Non-pigmented ciliary epithelial cell (primary cell): Measurements from ENCODE around the gene MALSU1.

Experiments
- DNase-seq: peaks from one replicate; pipeline ENCODE4 v3.0.0-alpha.2; 2010; ENCODE audit warnings: low read depth

The MALSU1 gene

GRCh38 chr7:23335621-23336020 is 36.5 kb downstream of the MALSU1 start:
- DNase-seq = no peak

- no peak for DNase-seq
Observed at GRCh38 chr7:23336086-23336485, 36.9 kb downstream of the MALSU1 start.

DNA sequence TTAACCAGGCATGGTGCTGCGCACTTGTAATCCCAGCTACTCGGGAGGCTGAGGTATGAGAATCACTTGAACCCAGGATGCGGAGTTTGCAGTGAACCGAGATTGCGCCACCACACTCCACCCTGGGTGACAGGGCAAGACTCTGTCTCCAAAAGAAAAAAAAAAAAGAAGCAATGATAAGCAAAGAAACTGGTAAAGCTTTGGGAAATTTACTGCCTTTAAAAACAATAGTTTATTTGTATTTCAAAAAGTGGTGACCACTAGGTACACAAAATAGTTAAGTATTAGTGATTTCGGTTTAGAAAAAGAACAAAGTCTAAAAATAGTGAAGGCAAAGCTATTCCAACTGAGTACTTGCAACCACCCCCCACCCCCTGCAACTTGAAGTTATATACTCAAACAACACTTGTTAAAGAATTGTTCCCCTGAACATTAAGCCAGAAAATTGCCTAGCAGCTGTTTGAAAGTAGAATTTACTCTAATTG is 37.7 kb downstream of the MALSU1 start:
- DNase-seq = no peak

- no peak for DNase-seq
Observed at GRCh38 chr7:23337374-23337773, 38.2 kb downstream of the MALSU1 start.

- DNase-seq = no peak
Observed at GRCh38 chr7:23338439-23338838, 39.3 kb downstream of the MALSU1 start.

- no peak for DNase-seq
Observed at GRCh38 chr7:23338863-23339262, 39.7 kb downstream of the MALSU1 start.

DNA sequence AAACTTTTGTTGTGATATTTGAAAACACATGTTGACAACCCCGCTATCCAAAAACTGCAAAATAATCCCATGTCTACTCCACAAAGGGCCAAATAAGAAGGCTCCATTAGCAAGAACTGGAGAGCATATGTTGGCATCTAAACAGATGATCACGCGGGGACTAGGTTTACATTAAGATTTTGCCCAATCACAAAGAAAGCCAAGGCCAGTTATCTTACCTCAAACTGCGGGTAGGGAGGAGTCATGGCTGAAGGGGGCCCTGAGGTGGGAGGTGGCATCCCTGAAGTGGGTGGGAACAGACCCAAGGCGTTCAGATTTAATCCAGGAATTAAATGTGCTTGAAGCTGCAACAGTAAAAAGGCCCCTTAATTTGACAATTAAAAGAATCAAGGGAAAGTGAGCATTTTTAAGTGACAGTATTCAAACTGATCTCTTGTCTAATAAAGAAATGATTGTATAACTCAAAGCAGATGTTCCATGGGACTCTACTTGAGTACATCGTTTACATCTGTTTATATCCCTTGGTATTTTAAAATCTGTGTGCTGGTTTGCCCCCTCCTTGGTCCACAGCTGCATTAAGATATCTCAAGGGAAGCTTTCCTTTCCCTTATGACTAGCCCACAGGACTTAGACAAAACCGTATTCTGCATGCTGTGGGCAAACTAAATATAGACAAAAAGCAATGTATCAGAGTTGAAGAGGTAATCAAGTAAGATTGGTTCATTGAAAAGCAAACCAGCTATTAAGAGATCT is 42.9 kb downstream of the MALSU1 start:
- no peak for DNase-seq

GRCh38 chr7:23343102-23343501 is 44.0 kb downstream of the MALSU1 start:
- no peak for DNase-seq

- DNase-seq = no peak
Observed at GRCh38 chr7:23343806-23344475, 44.8 kb downstream of the MALSU1 start.

DNA sequence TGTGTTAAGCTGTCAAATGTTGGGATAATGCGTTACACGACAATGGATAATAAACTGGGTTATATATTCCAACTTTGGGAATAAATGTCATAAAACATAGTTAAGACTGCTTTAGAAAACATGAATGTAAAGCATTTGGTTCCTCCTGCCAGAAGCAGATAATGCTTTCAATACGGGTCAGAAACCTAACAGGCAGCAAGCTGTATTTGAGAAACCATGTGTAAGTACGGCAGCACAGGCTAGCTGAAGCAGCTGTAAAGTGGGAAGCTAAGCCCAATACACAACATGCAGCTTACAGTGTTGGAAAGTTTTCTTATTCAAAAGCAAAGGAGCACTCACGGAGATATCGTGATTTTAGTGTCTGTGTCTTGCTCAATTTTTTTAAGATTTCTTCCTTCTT is 46.5 kb downstream of the MALSU1 start:
- no peak for DNase-seq

DNA sequence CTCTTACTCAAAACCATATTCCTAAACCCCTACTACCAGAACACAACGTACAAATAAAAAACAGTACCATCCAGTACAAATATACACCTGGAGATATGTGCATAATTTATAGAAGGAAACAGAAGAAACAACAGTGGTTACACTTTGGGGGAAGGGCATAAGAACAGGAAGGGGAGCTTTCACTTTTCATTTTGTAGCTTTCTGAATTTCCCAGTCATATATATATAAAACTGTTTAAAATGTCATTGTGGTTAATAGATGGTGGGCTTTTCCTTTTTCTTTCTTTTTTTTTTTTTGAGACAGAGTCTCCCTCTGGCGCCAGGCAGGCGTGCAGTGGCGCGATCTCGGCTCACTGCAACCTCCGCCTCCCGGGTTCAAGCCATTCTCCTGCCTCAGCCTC is 47.2 kb downstream of the MALSU1 start:
- DNase-seq = no peak

DNA sequence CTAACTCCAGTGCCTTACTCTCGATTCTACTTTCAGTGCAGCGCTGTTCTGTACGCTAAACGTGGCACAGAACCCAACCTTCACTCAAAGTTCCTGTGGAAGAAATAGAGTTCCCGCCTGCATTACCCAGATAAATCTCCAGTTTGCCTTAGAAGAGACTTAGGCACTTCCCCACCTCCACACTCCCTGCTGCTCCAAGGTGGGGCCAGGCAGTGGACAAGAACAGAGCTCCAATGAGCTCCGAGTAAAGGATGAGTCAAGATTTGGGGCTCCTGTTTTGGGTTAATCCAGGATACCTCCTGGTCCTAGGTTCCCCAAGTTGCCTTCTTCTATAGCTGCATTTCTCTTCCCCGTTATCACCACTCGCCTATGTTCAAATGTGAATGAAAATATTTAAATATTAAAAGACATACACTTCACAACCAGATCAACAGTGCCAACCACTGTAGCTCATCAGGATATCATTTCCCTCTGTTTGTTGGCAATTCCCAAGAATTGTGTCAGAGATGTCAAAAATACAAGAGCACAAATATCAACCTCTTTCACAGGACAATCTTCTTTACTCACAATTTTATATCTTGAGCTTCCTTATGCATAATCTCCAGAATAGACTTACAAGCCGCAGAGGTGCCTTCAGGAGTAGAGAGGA is 48.0 kb downstream of the MALSU1 start:
- DNase-seq = no peak

DNA sequence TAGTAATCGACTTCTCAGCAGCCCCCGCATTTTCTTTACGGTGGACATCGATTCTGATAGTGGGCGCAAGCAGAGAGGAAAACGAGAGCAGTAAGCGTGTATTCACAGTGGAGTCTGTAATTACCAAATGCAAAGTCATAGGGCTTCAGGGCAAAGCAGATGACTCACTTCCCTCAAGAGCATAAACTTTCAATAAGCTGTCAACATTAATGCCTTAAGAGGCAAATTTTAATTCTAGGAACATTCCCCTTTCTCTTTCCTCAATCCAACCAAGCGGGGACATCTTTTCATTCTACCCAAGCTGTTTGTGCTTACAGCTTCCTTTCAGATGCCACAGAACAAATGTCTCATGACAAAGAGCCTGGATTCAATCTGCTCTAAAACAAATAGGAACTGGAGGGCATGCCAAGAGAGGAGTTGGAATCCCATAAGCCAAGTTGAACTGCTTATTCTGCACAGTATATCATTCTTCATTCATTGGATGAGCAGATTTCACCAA is 48.6 kb downstream of the MALSU1 start:
- DNase-seq = no peak

DNA sequence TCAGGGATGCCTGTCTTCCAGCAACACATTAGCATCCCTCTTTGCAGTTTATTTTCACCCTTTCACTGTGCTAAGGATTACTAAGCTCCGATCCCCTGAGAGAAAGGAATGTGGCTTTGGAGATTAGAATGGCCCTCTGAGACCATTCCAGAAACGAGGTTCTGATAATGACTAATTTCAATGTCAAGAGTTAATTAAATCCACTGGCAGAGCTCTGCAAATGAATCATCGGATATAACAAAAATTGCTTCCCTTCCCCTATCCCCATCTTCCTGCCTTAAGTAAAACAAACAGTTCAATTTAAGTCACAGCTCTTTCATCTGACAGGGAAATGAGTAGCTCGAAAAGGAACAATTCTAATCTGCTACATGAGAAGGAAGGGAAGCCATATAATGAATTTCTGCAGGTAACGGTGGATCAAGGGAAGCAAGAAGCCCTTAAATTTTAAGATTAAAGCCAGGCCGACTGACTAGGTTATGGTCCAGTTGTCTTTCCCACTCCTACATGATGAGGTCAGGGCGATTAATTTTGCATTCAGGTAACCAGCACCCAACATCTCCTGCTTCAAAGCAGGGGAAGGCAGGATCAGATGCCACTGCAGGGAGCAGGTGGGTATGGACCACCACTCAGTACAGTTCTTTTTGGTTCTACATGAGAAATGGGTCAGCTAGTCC is 50.5 kb downstream of the MALSU1 start:
- DNase-seq = peak; percentile 70

DNA sequence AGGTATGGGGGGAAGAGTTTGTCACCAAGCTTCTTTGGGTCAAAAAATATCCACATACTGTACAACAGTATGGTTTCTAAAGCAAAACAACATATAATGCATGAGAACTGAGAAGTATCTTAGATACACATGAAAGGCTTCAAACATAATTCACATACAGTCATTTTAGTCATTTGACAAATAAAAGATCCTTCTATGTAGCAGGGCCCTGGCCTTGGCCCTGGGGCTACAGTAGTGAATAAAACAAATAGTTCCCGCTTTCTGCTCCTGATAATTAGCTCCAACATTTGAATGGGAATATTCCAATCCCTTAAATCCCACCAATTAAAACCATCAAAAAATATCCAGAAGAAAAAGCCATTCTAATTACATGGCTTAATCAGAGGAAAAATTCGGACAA is 51.3 kb downstream of the MALSU1 start:
- no peak for DNase-seq

- no peak for DNase-seq
Observed at GRCh38 chr7:23353172-23353571, 54.0 kb downstream of the MALSU1 start.

- no peak for DNase-seq
Observed at GRCh38 chr7:23356168-23356567, 57.0 kb downstream of the MALSU1 start.

GRCh38 chr7:23356726-23357125 is 57.6 kb downstream of the MALSU1 start:
- no peak for DNase-seq

DNA sequence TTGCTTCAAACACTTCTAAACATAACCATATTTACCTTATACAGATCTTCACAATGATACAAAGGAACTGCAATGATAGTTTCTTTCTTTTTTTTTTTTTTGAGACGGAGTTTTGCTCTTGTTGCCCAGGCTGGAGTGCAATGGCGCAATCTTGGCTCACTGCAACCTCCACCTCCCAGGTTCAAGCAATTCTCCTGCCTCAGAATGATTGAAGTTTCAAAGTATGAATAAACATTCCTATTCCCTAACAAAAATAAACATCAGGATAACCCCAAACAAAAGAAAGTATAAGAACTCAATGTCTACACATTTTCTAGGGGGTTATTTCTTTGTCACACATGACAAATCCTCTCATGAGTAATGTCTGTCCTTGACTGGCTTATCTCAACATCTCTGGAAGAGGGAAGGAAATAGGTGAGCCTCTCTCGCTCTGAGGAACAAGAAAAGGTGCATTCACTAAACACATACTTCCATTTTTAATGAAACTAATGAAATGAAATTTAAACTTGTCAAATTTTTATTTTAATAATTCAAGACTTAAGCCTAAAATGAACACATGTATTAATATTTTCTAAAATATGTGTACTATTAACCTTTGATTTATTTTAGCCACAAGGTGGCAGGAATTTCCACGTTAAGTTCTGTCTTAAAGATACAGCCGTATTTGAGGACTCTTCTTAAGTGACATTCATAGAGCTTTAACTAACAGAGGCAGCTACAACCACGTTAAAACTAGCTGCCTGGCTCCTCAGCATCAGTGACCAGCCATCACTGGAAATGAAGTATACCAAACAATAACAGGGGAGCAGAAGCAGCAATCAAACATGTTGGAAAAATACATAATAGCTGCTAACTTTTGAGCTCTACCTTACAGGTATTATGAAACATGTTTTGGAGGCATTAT is 58.3 kb downstream of the MALSU1 start:
- no peak for DNase-seq

DNA sequence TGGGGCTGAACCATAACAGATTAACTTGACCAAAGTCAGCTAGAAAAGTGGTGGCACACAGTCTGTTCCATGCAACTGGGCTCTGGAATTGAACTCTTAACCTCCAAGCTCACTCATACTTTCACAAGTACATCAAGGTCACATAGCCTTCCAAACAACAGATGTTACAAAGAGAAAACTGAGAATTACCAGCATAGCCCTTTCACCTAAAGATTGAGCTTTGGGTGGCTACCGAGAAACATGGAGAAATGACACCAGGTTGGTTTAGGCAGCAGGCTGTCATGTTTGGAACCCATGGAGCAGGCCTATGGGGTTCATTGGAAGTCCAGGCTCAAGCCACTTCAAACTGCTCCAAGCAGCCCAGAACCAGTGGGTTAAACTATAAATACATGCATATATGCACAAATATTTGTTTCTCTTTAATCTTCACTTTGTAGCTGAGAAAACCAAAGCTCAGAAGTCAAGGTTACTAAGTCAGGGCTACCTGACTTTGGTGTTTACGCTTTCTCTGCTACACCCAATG is 59.1 kb downstream of the MALSU1 start:
- no peak for DNase-seq
